Cortex of kidney (tissue), 1 donor: ENCODE data around the gene PTGER2.

Experiments used
- DNase-seq: peaks from one replicate; lab custom pipeline; 2025; lab: John Stamatoyannopoulos, UW

The PTGER2 gene

GRCh38 chr14:52313903-52314594 lies at the start of gene PTGER2:
TSS of gene PTGER2 (plus strand) at chr14:52314312. CDS start at chr14:52314549, 237 bp downstream.
- no peak for DNase-seq

GRCh38 chr14:52265253-52265652 lies 48.9 kb upstream of the PTGER2 start:
- no peak for DNase-seq

GRCh38 chr14:52266179-52266578 lies 47.9 kb upstream of the PTGER2 start:
- no peak for DNase-seq

GRCh38 chr14:52266782-52267181 lies 47.3 kb upstream of the PTGER2 start:
- DNase-seq: no peak

GRCh38 chr14:52267501-52268278 lies 46.4 kb upstream of the PTGER2 start, which contains the start of gene PTGDR:
TSS of gene PTGDR (plus strand) at chr14:52267698. CDS start at chr14:52267815, 117 bp downstream.
- no peak for DNase-seq

- DNase-seq: no peak
These were observed 45.6 kb upstream of the PTGER2 start for GRCh38 chr14:52268279-52269061.

- DNase-seq: no peak
These were observed 45.0 kb upstream of the PTGER2 start for GRCh38 chr14:52269100-52269499.

- DNase-seq: no peak
These were observed 44.1 kb upstream of the PTGER2 start for GRCh38 chr14:52269982-52270381.

GRCh38 chr14:52271538-52271937 lies 42.6 kb upstream of the PTGER2 start:
- no peak for DNase-seq

- DNase-seq: no peak
These were observed 41.7 kb upstream of the PTGER2 start for GRCh38 chr14:52272375-52272774.

- no peak for DNase-seq
These were observed 38.7 kb upstream of the PTGER2 start for GRCh38 chr14:52275372-52275771.

GRCh38 chr14:52277552-52277951 lies 36.6 kb upstream of the PTGER2 start:
- no peak for DNase-seq

- DNase-seq: no peak
These were observed 34.7 kb upstream of the PTGER2 start for GRCh38 chr14:52279408-52279807.

GRCh38 chr14:52283099-52283498 lies 31.0 kb upstream of the PTGER2 start:
- DNase-seq: no peak

GRCh38 chr14:52286661-52287649 lies 27.2 kb upstream of the PTGER2 start:
- no peak for DNase-seq

GRCh38 chr14:52296378-52296777 lies 17.7 kb upstream of the PTGER2 start:
- DNase-seq: no peak

GRCh38 chr14:52298795-52299194 lies 15.3 kb upstream of the PTGER2 start:
- no peak for DNase-seq

- DNase-seq: no peak
These were observed 14.3 kb upstream of the PTGER2 start for GRCh38 chr14:52299692-52300278.

- DNase-seq: no peak
These were observed 10.9 kb upstream of the PTGER2 start for GRCh38 chr14:52303236-52303635.

- no peak for DNase-seq
These were observed 9.7 kb upstream of the PTGER2 start for GRCh38 chr14:52304248-52304904.
